NCI-H1417 treated with DMSO at 0.1 percent for 48 hours (cell line): ENCODE data around the gene ARHGAP18.

ENCODE experiments used
- DNase-seq: peaks from one replicate; lab custom pipeline; 2025; lab: John Stamatoyannopoulos, UW

Gene ARHGAP18

GRCh38 chr6:129667621-129668020, 42.4 kb downstream of the ARHGAP18 start:
- DNase-seq, result no peak

DNA sequence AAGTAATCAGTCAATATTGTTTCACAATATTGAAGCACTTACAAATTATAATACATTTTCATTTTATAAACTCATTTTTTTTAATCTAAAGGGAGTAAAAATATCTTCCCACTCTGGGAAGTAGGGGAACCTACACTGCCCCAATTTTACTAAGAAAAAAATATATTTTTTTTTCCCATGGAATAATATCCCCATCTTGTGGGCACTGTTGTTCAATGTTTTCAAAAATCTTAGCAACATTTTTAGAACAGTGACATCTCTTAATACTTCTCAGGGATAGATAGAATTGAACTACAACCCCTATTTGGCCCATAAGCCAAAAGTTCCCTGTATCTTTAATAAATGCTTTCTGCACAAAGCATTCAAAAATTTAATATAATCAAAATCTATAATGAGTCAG, 42.9 kb downstream of the ARHGAP18 start:
- DNase-seq, result no peak

DNA sequence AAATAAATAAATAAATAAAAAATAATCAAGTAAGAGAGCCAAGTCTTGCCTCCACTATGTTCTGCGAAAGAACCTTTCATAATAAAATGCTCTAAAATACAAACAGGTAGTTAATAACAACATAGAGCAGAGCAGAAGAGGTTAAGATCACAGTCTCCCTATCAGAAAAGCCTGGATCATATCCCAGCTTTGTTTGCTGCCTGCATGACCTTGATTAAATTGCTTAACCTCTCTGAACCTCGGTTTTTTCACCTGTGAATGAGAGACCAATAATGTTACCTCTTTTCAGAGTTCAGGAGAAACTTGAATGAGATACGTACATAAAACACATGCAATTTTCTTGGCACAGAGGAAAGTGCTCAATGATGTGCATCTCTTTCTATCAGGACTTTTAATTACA, 44.4 kb downstream of the ARHGAP18 start:
- DNase-seq, result no peak

DNA sequence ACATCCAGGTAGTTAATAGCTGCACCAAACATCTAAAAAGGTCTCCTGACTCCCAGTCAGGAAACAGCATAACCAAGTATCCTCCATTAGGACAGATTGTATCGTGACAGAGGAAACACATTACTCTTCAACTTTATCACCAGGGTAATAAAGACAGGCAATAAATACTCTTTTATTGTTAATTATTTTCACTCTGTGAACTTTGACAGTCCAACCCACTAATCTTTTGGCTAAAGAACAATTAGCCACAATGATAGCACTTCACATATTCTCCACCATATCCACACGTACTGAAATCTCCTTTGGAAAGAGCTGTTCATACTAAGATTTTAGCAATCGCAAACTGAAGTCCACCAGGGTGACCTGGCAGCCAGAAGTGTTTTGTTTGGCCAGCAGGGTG, 46.4 kb downstream of the ARHGAP18 start:
- DNase-seq, result no peak

GRCh38 chr6:129662980-129663431, 47.0 kb downstream of the ARHGAP18 start:
- no peak for DNase-seq

GRCh38 chr6:129662406-129662766, 47.6 kb downstream of the ARHGAP18 start:
- DNase-seq, result no peak

- DNase-seq, result no peak
These were observed 48.2 kb downstream of the ARHGAP18 start for GRCh38 chr6:129661536-129662405.

- no peak for DNase-seq
These were observed 49.7 kb downstream of the ARHGAP18 start for GRCh38 chr6:129660346-129660676.

DNA sequence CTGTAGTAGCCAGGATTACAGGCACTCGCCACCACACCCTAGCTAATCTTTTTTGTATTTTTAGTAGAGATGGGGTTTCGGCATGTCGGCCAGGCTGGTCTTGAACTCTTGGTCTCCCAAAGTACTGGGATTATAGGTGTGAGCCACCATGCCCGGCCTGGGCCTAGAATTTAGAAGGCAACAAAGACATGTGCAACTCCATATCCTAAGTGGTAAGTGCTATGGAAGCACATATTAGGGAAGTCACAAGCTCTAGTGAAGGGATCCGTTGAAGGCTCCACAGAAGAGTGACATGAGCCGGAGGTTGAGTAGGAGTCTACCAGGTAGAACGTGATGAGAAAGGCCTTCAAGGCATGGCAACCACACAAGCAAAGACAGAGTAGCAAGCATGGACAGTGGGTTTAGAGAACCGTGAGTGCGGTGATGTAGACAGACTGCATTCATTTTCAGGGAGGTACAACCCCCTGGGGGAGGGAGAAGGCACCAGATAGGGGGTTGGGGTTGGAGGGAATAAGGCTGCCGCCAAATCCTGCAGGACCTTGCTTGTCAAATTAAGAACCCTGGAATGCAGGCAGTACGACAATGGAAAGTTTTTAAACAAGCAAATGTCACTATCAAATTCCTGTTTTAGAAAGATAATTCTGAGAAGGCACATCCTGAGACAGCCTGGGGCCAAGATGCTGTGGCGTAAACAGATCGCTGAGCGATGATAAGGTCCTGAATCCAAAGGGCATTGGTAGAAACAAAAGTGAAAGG, 50.2 kb downstream of the ARHGAP18 start:
- DNase-seq, result no peak

GRCh38 chr6:129659167-129659566, 50.8 kb downstream of the ARHGAP18 start:
- no peak for DNase-seq

DNA sequence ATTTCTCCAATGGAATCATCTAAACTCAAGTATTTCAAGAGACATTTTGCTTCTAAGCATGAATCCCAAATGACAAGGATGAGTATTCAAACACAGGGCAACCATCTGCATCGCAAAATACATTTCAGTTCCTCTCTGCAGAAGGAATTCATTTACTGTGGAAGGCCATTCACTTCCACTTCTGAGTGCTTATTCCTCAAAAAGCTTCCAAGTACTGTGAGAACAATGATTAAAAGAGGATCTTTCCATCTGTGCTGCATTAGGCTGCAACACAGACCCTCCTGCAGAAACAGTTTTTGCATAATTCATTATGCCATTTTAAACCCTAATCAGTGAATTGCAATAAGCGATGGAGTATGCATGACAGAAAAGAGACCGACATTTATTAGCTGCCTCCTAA, 52.5 kb downstream of the ARHGAP18 start:
- no peak for DNase-seq

GRCh38 chr6:129655334-129655733, 54.6 kb downstream of the ARHGAP18 start:
- no peak for DNase-seq

DNA sequence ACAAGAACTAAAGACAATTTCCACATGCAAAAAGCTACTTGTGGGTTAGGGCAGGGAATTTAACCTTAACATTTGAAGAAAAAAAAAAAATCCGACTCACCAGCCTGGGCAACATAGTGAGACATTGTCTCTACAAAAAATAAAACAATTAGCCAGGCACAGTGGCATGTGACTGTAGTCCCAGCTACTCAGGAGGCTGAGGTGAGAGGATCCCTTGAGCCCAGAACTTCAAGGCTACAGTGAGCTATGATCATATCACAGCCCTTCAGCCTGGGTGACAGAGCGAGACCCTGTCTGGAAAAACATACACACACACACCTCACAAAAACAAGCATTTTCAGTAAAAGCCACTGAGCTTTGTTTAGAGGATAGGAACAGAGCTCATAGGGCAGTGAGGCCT, 56.2 kb downstream of the ARHGAP18 start:
- DNase-seq, result no peak

GRCh38 chr6:129653229-129653628, 56.7 kb downstream of the ARHGAP18 start:
- no peak for DNase-seq

DNA sequence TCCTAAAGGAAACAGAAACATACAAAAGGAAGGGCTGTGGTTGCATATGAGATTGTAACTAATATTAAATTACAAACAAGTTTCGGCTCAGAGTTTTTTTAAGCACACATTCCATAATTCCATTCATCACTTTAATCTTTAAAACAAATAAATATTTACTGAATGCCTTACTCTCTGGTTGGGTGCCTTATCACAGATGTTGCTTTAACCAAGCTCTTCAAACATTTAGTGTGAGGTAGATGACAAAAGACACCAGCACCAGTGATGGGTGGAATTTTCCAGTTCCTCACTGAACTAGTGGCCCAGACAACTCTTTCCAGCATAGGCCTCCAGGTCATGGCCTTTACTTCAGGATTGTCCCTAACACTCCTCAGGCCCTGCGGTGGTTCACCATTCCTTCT, 58.7 kb downstream of the ARHGAP18 start:
- no peak for DNase-seq

- DNase-seq, result no peak
These were observed 61.0 kb downstream of the ARHGAP18 start for GRCh38 chr6:129648819-129649491.

DNA sequence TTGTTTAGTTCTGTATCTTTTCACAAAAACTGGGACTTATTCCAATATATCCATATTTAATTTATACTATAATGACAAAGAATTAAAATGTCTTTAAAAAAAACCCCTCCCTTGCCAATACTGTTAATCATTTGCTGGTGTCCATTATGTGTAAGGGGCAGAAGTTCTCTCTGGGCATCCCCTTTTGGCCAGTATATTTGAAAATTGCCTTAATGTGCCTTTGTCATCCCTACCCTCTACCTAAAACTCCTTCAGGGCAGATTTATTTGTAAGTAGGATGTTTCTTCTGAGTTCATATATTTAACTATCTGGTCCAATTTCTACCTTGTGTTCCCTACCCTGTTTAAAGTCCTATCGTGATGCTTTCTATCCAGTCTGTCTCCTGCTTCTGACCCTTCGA, 62.9 kb downstream of the ARHGAP18 start:
- DNase-seq, result no peak

DNA sequence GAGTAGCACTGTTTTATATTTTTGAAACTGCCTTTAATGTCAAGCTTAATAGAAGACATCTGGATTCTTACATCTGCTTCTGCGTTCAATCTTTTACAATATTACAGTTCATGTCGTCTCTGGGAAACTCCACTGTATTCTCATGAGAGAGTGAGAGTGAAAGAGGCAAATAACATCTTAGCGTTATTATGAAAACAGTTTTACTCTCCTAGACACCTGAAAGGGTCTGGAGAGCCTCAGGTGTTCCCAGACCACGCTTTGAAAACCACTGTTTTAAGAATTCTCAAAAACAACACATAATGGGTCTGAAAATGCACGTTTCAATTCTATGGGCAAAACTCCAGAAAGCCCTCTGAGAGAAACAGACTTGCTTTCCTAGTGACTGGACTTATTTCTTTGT, 63.3 kb downstream of the ARHGAP18 start:
- no peak for DNase-seq

- DNase-seq, result no peak
These were observed 64.0 kb downstream of the ARHGAP18 start for GRCh38 chr6:129645830-129646579.

GRCh38 chr6:129645106-129645829, 64.7 kb downstream of the ARHGAP18 start:
- no peak for DNase-seq

- no peak for DNase-seq
These were observed 65.4 kb downstream of the ARHGAP18 start for GRCh38 chr6:129644567-129645015.
